ENCODE data around the gene MPZL2. TPM values are rescaled to one million over a fixed set of nuclear protein-coding genes. Genes with fewer than 3 reads are reported as not detected.

The MPZL2 gene
- total and polyA plus RNA-seq, 2 of the 13 experiments (the other 11 are each of a cell fraction or from before 2014, with no cell fraction given): 27.9 to 53.7 TPM

- intact Hi-C loops (cut with micrococcal nuclease; ENCODE audit: unreplicated experiment) (no loop called here), in situ Hi-C loops (cut with HindIII; ENCODE audit: extremely low pct_ligation_motif_present, low pct_unique_long_range_greater_than_20kb) (no loop called here)
- Histone ChIP-seq H3K36me3 (replicated peaks in 1 of 2; ENCODE audit: control insufficient read depth in 1 of 2, insufficient read depth in 2 of 2, low read length in 2 of 2) (no peaks in the 10 kb centered on the region), H3K9ac (ENCODE audit: insufficient read depth, low read depth, low read length) (no peak overlapping the region), H3K79me2 (ENCODE audit: insufficient read depth, low read length) (no peaks in the 10 kb centered on the region), H2AFZ (ENCODE audit: low read length) (no peak overlapping the region), H4K20me1 (ENCODE audit: insufficient read depth, low read length) (no peaks in the 10 kb centered on the region), H3K9me3 (ENCODE audit: low read length) (no peaks in the 10 kb centered on the region), H3K27ac (ENCODE audit: extremely low read length, insufficient read depth, low read length) (no peak overlapping the region), H3K27me3 (ENCODE audit: control insufficient read depth in 1 of 2, insufficient read depth in 2 of 2, low read length in 2 of 2) (no peaks in the 10 kb centered on the region), H3K4me1 (ENCODE audit: insufficient read depth, low read length) (peaks cover 75% of the 10 kb centered on the region), H3K4me2 (ENCODE audit: low read depth, low read length) (no peak overlapping the region), H3K4me3 (replicated peaks in 1 of 3; ENCODE audit: insufficient read depth in 1 of 3, low read depth in 2 of 3, low read length in 3 of 3) (no peak overlapping the region)
- ATAC-seq: no peak
- no TSS peak for BruUV-seq (replicated peaks)
- TF ChIP-seq BCLAF1 (IDR thresholded peaks at IDR 0.05): no peak
- no peak for FAIRE-seq
- CTCF ChIA-PET (ENCODE audit: low intra/inter-chr PET ratio, low total read pairs): no interaction called here
- POLR2A ChIA-PET: no interaction called here
- DNase-seq (ENCODE audit: low spot score): no peak
- WGBS (ENCODE audit: low lambda C conversion rate): 100% methylated on average over 3 of the region's 3 CpGs
Measured at GRCh38 chr11:118215262-118215661, 48.8 kb downstream of the MPZL2 start.

GRCh38 chr11:118214210-118214914 lies 49.7 kb downstream of the MPZL2 start:
- intact Hi-C loops (cut with micrococcal nuclease; ENCODE audit: unreplicated experiment) (no loop called here), in situ Hi-C loops (cut with HindIII; ENCODE audit: extremely low pct_ligation_motif_present, low pct_unique_long_range_greater_than_20kb) (no loop called here)
- H3K27me3 ChIP-seq (ENCODE audit: control insufficient read depth in 1 of 2, insufficient read depth in 2 of 2, low read length in 2 of 2): no peaks in the 10 kb centered on the region
- ChIA-PET CTCF (ENCODE audit: low intra/inter-chr PET ratio, low total read pairs) (no interaction called here), POLR2A (interaction anchor here (1.1 to 4.1 kb wide), 3 partner anchors 12 to 38 kb away, joined by 3 to 49 read pairs (median 23); partner anchors contain the start of gene MPZL3)
- peak overlapping the region; percentile 95 for H3K27ac ChIP-seq (ENCODE audit: extremely low read length, insufficient read depth, low read length)
- no peaks in the 10 kb centered on the region for H3K9me3 ChIP-seq (ENCODE audit: low read length)
- no peaks in the 10 kb centered on the region for H4K20me1 ChIP-seq (ENCODE audit: insufficient read depth, low read length)
- no peak overlapping the region for H3K4me3 ChIP-seq (replicated peaks in 1 of 3; ENCODE audit: insufficient read depth in 1 of 3, low read depth in 2 of 3, low read length in 3 of 3)
- FAIRE-seq (no peak), ATAC-seq (no peak), DNase-seq (ENCODE audit: low spot score) (no peak)
- H3K4me2 ChIP-seq (ENCODE audit: low read depth, low read length): peak overlapping the region; percentile 34; the same call in 1 of the 2 replicates
- H3K4me1 ChIP-seq (ENCODE audit: insufficient read depth, low read length): peaks cover 72% of the 10 kb centered on the region
- BruUV-seq (replicated peaks): no TSS peak
- no peak overlapping the region for H2AFZ ChIP-seq (ENCODE audit: low read length)
- 91% methylated on average over 6 of the region's 6 CpGs for WGBS (ENCODE audit: low lambda C conversion rate)
- H3K79me2 ChIP-seq (ENCODE audit: insufficient read depth, low read length): no peaks in the 10 kb centered on the region
- no peaks in the 10 kb centered on the region for H3K36me3 ChIP-seq (replicated peaks in 1 of 2; ENCODE audit: control insufficient read depth in 1 of 2, insufficient read depth in 2 of 2, low read length in 2 of 2)
- peak overlapping the region; percentile 59 for H3K9ac ChIP-seq (ENCODE audit: insufficient read depth, low read depth, low read length)
- TF ChIP-seq ZNF670 (CRISPR knock-in tag; IDR thresholded peaks at IDR 0.05; ENCODE audit: borderline replicate concordance) (no peak), ZNF510 (CRISPR knock-in tag; IDR thresholded peaks at IDR 0.05; ENCODE audit: low read depth) (no peak), EHMT2 (IDR thresholded peaks at IDR 0.05; ENCODE audit: borderline replicate concordance, low read depth, low read length) (no peak), ZNF275 (CRISPR knock-in tag; IDR thresholded peaks at IDR 0.05; ENCODE audit: borderline replicate concordance) (no peak), ZNF747 (CRISPR knock-in tag; IDR thresholded peaks at IDR 0.05; ENCODE audit: borderline replicate concordance) (0 out of 2 replicates have a peak, but pooled peaks have one; percentile 23), PREB (CRISPR knock-in tag; IDR thresholded peaks at IDR 0.05) (no peak), SP4 (CRISPR knock-in tag; IDR thresholded peaks at IDR 0.05) (no peak), ZNF33B (CRISPR knock-in tag; IDR thresholded peaks at IDR 0.05) (no peak), POLR2AphosphoS5 (IDR thresholded peaks at IDR 0.05; ENCODE audit: low read depth, low read length) (no peak), CREB3 (CRISPR knock-in tag; IDR thresholded peaks at IDR 0.05) (no peak)
